ENCODE data around the gene FGF12.
A peak's percentile ranks its signal among the peaks of the same experiment; 100 is the strongest.

Gene FGF12

GRCh38 chr3:192575879-192576506, 151.3 kb downstream of the FGF12 start:
- no peak for DNase-seq (ENCODE audit: low read depth)
- no peak for TF ChIP-seq CTCF (IDR thresholded peaks at IDR 0.05; ENCODE audit: low read length, missing control alignments)
- H3K4me3 ChIP-seq (replicated peaks; ENCODE audit: low read depth, low read length), result no peak overlapping the region

DNA sequence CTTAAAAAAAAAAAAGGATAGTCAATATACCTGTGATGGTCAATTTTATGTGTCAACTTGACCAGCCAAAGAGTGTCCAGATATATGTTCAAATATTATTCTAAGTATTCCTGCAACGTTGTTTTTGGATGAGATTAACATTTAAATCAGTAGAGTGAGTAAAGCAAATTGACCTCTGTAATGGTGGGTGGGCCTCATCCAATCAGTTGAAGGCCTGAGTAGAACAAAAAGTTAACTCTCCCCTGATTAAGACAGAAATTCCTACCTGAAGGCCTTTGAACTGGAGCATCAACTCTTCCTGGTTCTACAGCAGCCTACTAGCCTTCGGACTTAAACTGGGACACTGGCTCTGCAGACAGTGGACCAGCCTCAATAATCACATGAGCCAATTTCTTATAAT, 154.1 kb downstream of the FGF12 start:
- no peak for DNase-seq (ENCODE audit: low read depth)
- no peak overlapping the region for H3K4me3 ChIP-seq (replicated peaks; ENCODE audit: low read depth, low read length)
- no peak for TF ChIP-seq CTCF (IDR thresholded peaks at IDR 0.05; ENCODE audit: low read length, missing control alignments)

- peak; percentile 56 for DNase-seq (ENCODE audit: low read depth)
- peak overlapping the region; percentile 57 for H3K4me3 ChIP-seq (replicated peaks; ENCODE audit: low read depth, low read length)
- TF ChIP-seq CTCF (IDR thresholded peaks at IDR 0.05; ENCODE audit: low read length, missing control alignments), result no peak
Measured at GRCh38 chr3:192570821-192571791, 156.2 kb downstream of the FGF12 start.

GRCh38 chr3:192570315-192570714, 157.0 kb downstream of the FGF12 start:
- DNase-seq (ENCODE audit: low read depth), result no peak
- no peak for TF ChIP-seq CTCF (IDR thresholded peaks at IDR 0.05; ENCODE audit: low read length, missing control alignments)
- H3K4me3 ChIP-seq (replicated peaks; ENCODE audit: low read depth, low read length), result no peak overlapping the region

DNA sequence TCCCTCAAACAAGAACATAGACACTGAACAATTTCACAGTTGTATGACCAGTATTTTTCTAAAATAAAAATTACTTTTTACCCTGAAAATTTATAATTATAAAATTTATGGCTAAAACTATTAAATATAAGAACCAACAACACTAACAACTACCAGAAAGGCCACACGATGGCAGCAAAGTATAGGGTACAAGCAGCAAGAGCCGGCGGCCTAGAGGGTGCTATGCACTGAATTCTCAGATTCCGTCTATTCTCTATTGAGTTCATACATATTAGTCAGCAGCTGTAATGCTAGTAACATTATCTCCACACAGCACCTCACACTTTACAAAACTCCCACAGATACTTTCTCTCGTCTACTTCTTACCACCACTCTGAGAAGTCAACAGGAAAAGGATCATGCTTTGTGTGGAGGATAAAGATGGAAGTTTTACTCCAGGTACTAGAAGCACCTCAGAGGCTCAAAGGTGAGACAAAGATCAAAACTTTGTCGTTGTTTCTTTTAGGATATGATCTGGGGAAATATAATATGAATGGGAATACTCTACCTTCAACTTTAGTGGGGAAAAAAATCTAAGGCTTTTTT, 160.5 kb downstream of the FGF12 start:
- TF ChIP-seq CTCF (IDR thresholded peaks at IDR 0.05; ENCODE audit: low read length, missing control alignments), result peak; percentile 73
- H3K4me3 ChIP-seq (replicated peaks; ENCODE audit: low read depth, low read length), result no peak overlapping the region
- peak; percentile 93 for DNase-seq (ENCODE audit: low read depth)

- DNase-seq (ENCODE audit: low read depth), result peak; percentile 6
- TF ChIP-seq CTCF (IDR thresholded peaks at IDR 0.05; ENCODE audit: low read length, missing control alignments), result no peak
- no peak overlapping the region for H3K4me3 ChIP-seq (replicated peaks; ENCODE audit: low read depth, low read length)
Measured at GRCh38 chr3:192564611-192565010, 162.7 kb downstream of the FGF12 start.
